Loucy (cell line): ENCODE data around the gene ARGLU1.

ENCODE experiments used
- H2AFZ ChIP-seq: fragments of 200-600 bp; sonication (generic); 2 replicates; pipeline ENCODE4 v1.6.0; 2016; ENCODE audit warnings: antibody characterized with exemption, mild to moderate bottlenecking, low read length, moderate library complexity
- H3F3A ChIP-seq: fragments of 200-600 bp; 2 replicates; pipeline ENCODE4 v1.6.0; 2016; ENCODE audit warnings: antibody characterized with exemption, low read depth, mild to moderate bottlenecking
- H3K27me3 ChIP-seq: fragments of 200-600 bp; sonication (generic); 2 replicates; pipeline ENCODE4 v1.6.1; 2014; ENCODE audit warnings: low read length, mild to moderate bottlenecking; ENCODE audit not compliant: insufficient read depth, poor library complexity, severe bottlenecking
- H3K36me3 ChIP-seq: fragments of 200-600 bp; sonication (generic); 2 replicates; pipeline ENCODE4 v1.6.1; 2016; ENCODE audit warnings: low read length; ENCODE audit not compliant: insufficient read depth
- H3K4me1 ChIP-seq: fragments of 200-600 bp; sonication (generic); 2 replicates; pipeline ENCODE4 v1.5.1; 2014; ENCODE audit warnings: low read length, mild to moderate bottlenecking; ENCODE audit not compliant: insufficient read depth, poor library complexity, severe bottlenecking
- H3K4me2 ChIP-seq: fragments of 200-600 bp; sonication (generic); 2 replicates; pipeline ENCODE4 v1.6.0; 2014; ENCODE audit warnings: antibody characterized with exemption, low read length, low read depth, mild to moderate bottlenecking; ENCODE audit not compliant: poor library complexity, severe bottlenecking
- H3K4me3 ChIP-seq: fragments of 200-600 bp; sonication (generic); 2 replicates; pipeline ENCODE4 v1.5.1; 2014; ENCODE audit warnings: low read length, mild to moderate bottlenecking, mixed read lengths; ENCODE audit not compliant: poor library complexity, severe bottlenecking
- H3K79me2 ChIP-seq: fragments of 200-600 bp; sonication (generic); 2 replicates; pipeline ENCODE4 v1.6.1; 2014; ENCODE audit warnings: low read length; ENCODE audit not compliant: insufficient read depth
- H3K9ac ChIP-seq: fragments of 200-600 bp; sonication (generic); 2 replicates; pipeline ENCODE4 v1.6.0; 2014; ENCODE audit warnings: mild to moderate bottlenecking, low read depth, low read length, moderate library complexity; ENCODE audit not compliant: poor library complexity, severe bottlenecking
- H3K9me2 ChIP-seq: fragments of 200-600 bp; sonication (generic); replicated peaks from 2 replicates; pipeline ENCODE4 v1.6.1; 2016; ENCODE audit warnings: low read depth, low read length, mixed read lengths
- H3K9me3 ChIP-seq: fragments of 200-600 bp; sonication (generic); 2 replicates; pipeline ENCODE4 v1.6.1; 2014; ENCODE audit warnings: mild to moderate bottlenecking, antibody characterized with exemption, low read length, low read depth; ENCODE audit not compliant: insufficient read depth
- H4K20me1 ChIP-seq: fragments of 200-600 bp; sonication (generic); 2 replicates; pipeline ENCODE4 v1.6.0; 2014; ENCODE audit warnings: antibody characterized with exemption, low read length, mild to moderate bottlenecking; ENCODE audit not compliant: insufficient read depth, poor library complexity, severe bottlenecking
- EZH2phosphoT487 ChIP-seq: fragments of 200-600 bp; IDR thresholded peaks from 2 replicates; pipeline ENCODE4 v1.6.1; 2018; ENCODE audit warnings: antibody characterized with exemption, mild to moderate bottlenecking, moderate library complexity, borderline replicate concordance
- TF ChIP-seq, protein P1 (sequence below): fragments of 200-600 bp; sonication (generic); conservative IDR thresholded peaks from 2 replicates; pipeline ENCODE4 v1.5.1; 2014; ENCODE audit warnings: mild to moderate bottlenecking, antibody characterized with exemption, low read length

The ARGLU1 gene

GRCh38 chr13:106533101-106533942 lies 34.6 kb downstream of the ARGLU1 start:
- no peaks in the 10 kb centered on the region for H3F3A ChIP-seq
- no peaks in the 10 kb centered on the region for H3K79me2 ChIP-seq
- H3K9ac ChIP-seq = no peak overlapping the region
- H3K4me1 ChIP-seq = no peaks in the 10 kb centered on the region
- no peak overlapping the region for H2AFZ ChIP-seq
- TF ChIP-seq EZH2phosphoT487 = no peak
- TF ChIP-seq, protein P1, sequence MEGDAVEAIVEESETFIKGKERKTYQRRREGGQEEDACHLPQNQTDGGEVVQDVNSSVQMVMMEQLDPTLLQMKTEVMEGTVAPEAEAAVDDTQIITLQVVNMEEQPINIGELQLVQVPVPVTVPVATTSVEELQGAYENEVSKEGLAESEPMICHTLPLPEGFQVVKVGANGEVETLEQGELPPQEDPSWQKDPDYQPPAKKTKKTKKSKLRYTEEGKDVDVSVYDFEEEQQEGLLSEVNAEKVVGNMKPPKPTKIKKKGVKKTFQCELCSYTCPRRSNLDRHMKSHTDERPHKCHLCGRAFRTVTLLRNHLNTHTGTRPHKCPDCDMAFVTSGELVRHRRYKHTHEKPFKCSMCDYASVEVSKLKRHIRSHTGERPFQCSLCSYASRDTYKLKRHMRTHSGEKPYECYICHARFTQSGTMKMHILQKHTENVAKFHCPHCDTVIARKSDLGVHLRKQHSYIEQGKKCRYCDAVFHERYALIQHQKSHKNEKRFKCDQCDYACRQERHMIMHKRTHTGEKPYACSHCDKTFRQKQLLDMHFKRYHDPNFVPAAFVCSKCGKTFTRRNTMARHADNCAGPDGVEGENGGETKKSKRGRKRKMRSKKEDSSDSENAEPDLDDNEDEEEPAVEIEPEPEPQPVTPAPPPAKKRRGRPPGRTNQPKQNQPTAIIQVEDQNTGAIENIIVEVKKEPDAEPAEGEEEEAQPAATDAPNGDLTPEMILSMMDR = no peak
- no peaks in the 10 kb centered on the region for H4K20me1 ChIP-seq
- H3K4me2 ChIP-seq = no peak overlapping the region
- H3K36me3 ChIP-seq = no peaks in the 10 kb centered on the region
- no peaks in the 10 kb centered on the region for H3K9me3 ChIP-seq
- no peaks in the 10 kb centered on the region for H3K27me3 ChIP-seq
- H3K4me3 ChIP-seq = no peak overlapping the region
- H3K9me2 ChIP-seq = no peaks in the 10 kb centered on the region

DNA sequence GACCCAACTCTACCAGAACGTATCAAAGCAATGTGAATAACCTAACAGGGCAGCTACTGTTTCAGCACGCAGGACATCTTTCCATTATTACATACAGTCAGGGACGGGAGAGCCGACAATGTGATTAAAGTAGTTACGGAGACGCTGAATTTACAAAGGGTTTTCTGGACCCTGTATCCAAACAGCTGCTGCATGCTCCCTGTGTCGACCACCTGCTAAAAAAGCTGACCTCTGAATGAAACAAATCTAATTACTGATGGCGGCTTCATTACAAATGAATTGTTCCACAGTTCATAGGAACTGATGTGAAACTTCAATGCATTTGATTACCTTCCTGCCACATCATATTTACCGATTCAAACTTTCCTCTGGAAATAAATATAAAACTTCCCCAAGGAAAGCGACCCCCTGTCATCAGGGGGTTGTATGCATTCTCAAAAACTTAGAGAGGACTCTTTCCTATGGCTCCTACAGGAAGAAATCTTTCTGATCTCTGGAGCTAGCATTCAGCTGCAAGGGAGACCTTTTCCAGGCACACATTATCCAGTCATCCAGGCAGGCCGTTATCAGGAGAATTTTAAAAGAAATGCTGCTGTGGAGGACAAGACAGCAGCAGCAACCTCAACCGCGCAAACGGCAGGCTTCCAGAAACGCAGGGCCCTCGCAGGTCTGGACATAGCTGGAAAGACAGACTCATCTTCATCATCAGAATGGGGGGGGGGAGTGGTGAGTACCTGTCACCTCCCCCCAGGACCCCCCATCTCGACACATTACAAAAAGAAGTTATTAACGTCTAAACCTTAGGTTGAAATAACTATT lies 35.6 kb downstream of the ARGLU1 start:
- Histone ChIP-seq H3K9ac (no peak overlapping the region), H3K79me2 (no peaks in the 10 kb centered on the region), H3K27me3 (no peaks in the 10 kb centered on the region), H4K20me1 (no peaks in the 10 kb centered on the region), H3K36me3 (no peaks in the 10 kb centered on the region), H3K4me3 (no peak overlapping the region), H3K4me2 (no peak overlapping the region), H3K9me3 (no peaks in the 10 kb centered on the region), H3F3A (no peaks in the 10 kb centered on the region), H2AFZ (no peak overlapping the region), H3K4me1 (no peaks in the 10 kb centered on the region), H3K9me2 (no peaks in the 10 kb centered on the region)
- TF ChIP-seq EZH2phosphoT487 = no peak
- TF ChIP-seq, protein P1 = no peak

DNA sequence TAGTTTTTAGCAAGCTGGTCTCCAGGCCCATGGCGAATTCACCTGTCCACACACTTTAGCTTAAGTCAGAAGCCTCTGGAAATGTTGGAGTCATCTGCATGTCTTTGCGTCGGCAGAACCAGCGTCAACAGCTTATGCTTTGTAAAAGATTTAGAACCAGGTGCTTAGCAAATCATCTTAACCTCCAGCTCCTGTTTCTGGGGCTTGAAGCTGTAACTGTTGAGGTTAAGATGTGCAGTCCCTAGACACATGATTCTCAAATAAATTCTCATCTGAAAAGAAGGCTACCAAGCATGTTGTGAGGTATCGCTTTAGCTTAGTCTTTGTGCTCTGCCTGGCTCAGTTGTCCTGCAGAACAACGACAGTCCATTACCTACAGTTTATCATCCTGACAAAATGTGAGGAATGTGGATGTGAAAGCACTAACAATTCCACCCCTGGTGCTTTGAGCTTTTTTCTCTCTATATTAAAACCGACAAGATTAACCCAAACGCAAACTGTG lies 36.9 kb downstream of the ARGLU1 start:
- H2AFZ ChIP-seq = no peak overlapping the region
- no peak overlapping the region for H3K4me2 ChIP-seq
- H3K36me3 ChIP-seq = no peaks in the 10 kb centered on the region
- H3F3A ChIP-seq = no peaks in the 10 kb centered on the region
- H4K20me1 ChIP-seq = no peaks in the 10 kb centered on the region
- no peaks in the 10 kb centered on the region for H3K79me2 ChIP-seq
- TF ChIP-seq, protein P1 = no peak
- no peak for TF ChIP-seq EZH2phosphoT487
- H3K9me3 ChIP-seq = no peaks in the 10 kb centered on the region
- H3K4me1 ChIP-seq = no peaks in the 10 kb centered on the region
- H3K9ac ChIP-seq = no peak overlapping the region
- H3K27me3 ChIP-seq = no peaks in the 10 kb centered on the region
- H3K4me3 ChIP-seq = no peak overlapping the region
- H3K9me2 ChIP-seq = no peaks in the 10 kb centered on the region
